Gastroesophageal sphincter (tissue), 4 donors: Measurements from ENCODE around the gene CDK7. TPM values are rescaled to one million over a fixed set of nuclear protein-coding genes. Genes with fewer than 3 reads are reported as not detected.
"Not testable (repeated sequence)": the region's sequence is repeated elsewhere in the genome, so short reads cannot be mapped to it uniquely, and the experiment has no call there.

Experiments used
- ATAC-seq: fragments of 150-250 bp; one replicate; pipeline ENCODE4 v1.9.1; 2016; ENCODE audit warnings: mild to moderate bottlenecking, moderate library complexity
- H3K27ac ChIP-seq, 4 donors: fragments of 200-600 bp; sonication (generic) in 3 of 4; 1 replicate in 3 of 4; 2 replicates in 1 of 4; pipeline ENCODE4 v1.5.1; 2016 to 2019
- H3K27me3 ChIP-seq: fragments of 200-600 bp; sonication (generic); one replicate; pipeline ENCODE4 v1.5.1; 2019
- H3K36me3 ChIP-seq, 2 donors: fragments of 200-600 bp; sonication (generic); one replicate each; pipeline ENCODE4 v1.5.1; 2019; ENCODE audit warnings: control low read depth in 1 of 2
- H3K4me1 ChIP-seq, 3 donors: fragments of 200-600 bp; sonication (generic); 1 replicate in 2 of 3; 2 replicates in 1 of 3; pipeline ENCODE4 v1.5.1; 2016 to 2019; ENCODE audit warnings: control low read depth in 2 of 3
- H3K4me3 ChIP-seq, 2 donors: fragments of 200-600 bp; sonication (generic); one replicate each; pipeline ENCODE4 v1.5.1; 2019; ENCODE audit warnings: mild to moderate bottlenecking in 1 of 2, moderate library complexity in 1 of 2
- H3K9me3 ChIP-seq, 3 donors: fragments of 200-600 bp; sonication (generic); one replicate each; pipeline ENCODE4 v1.5.1; 2017 to 2019; ENCODE audit warnings: control low read depth in 2 of 3
- CTCF ChIP-seq, 4 experiments: fragments of 200-600 bp in 2 of 4; fragments of 450-650 bp in 2 of 4; sonication (generic) in 1 of 4; IDR thresholded peaks; one replicate each; pipeline ENCODE4 v1.5.1; 2017 to 2019; ENCODE audit warnings: antibody characterized with exemption in 4 of 4, mild to moderate bottlenecking in 2 of 4, moderate library complexity in 2 of 4
- EP300 ChIP-seq: sonication (generic); formaldehyde crosslinking; IDR thresholded peaks from one replicate; pipeline ENCODE4 v1.6.1; 2017; ENCODE audit warnings: antibody characterized with exemption, mild to moderate bottlenecking
- POLR2A ChIP-seq, 2 donors: fragments of 450-650 bp; IDR thresholded peaks; one replicate each; pipeline ENCODE4 v1.6.1; 2017; ENCODE audit warnings: antibody characterized with exemption in 2 of 2, mild to moderate bottlenecking in 2 of 2, moderate library complexity in 1 of 2
- POLR2AphosphoS5 ChIP-seq: sonication (generic); formaldehyde crosslinking; IDR thresholded peaks from one replicate; pipeline ENCODE4 v1.6.1; 2017; ENCODE audit warnings: antibody characterized with exemption
- WGBS, 2 donors: methylation state at CpG; one replicate each; pipeline ENCODE4 v1.1.5; 2018; ENCODE audit warnings: low coverage in 1 of 2; 5-methylcytosine and 5-hydroxymethylcytosine counted together
- total RNA-seq, 4 donors: library from RNA; depleted of rRNA; stranded (reverse); fragments of >200 nt; gene quantifications; one replicate each; pipeline ENCODE4 v1.1.0, GENCODE V29; 2016

CDK7 gene
- total RNA-seq, 4 donors from 2014 or later, result 14.7 to 26.3 (median 22.5) TPM

- TF ChIP-seq CTCF (IDR thresholded peaks at IDR 0.05) (no peak), EP300 (no peak), POLR2AphosphoS5 (no peak), POLR2A (IDR thresholded peaks at IDR 0.05) (no peak)
- H3K4me3 ChIP-seq, result no peak overlapping the region
- H3K27ac ChIP-seq, result no peak overlapping the region
- no peaks in the 10 kb centered on the region for H3K27me3 ChIP-seq
- no peaks in the 10 kb centered on the region for H3K4me1 ChIP-seq
- WGBS, 2 donors, result 100% methylated on average over 1 to 2 of the region's 2 CpGs
- ATAC-seq, result no peak
- H3K9me3 ChIP-seq, result no peaks in the 10 kb centered on the region
- peaks cover 0 to 16% of the 10 kb centered on the region in 2 donors for H3K36me3 ChIP-seq
Measured at GRCh38 chr5:69250593-69250992, 15.9 kb downstream of the CDK7 start.

- Histone ChIP-seq H3K27ac (no peak overlapping the region), H3K27me3 (no peaks in the 10 kb centered on the region), H3K36me3 (peaks cover 0 to 35% of the 10 kb centered on the region in 2 donors), H3K4me3 (no peak overlapping the region), H3K9me3 (no peaks in the 10 kb centered on the region), H3K4me1 (no peaks in the 10 kb centered on the region)
- TF ChIP-seq CTCF (IDR thresholded peaks at IDR 0.05), result no peak
- no peak for TF ChIP-seq EP300
- no peak for TF ChIP-seq POLR2AphosphoS5
- no peak for TF ChIP-seq POLR2A (IDR thresholded peaks at IDR 0.05)
- 73 to 90% methylated on average over 2 to 3 of the region's 3 CpGs for WGBS, 2 donors
- no peak for ATAC-seq
Measured at GRCh38 chr5:69252437-69252836, 17.8 kb downstream of the CDK7 start.

- ATAC-seq, H3K27ac ChIP-seq, H3K4me3 ChIP-seq, H3K4me1 ChIP-seq, H3K9me3 ChIP-seq, H3K27me3 ChIP-seq: not testable (repeated sequence)
- 75 to 80% methylated on average over 1 of the region's 4 CpGs for WGBS, 2 donors
- H3K36me3 ChIP-seq, result peaks cover 3 to 62% of the 10 kb centered on the region in 2 donors
Measured at GRCh38 chr5:69255940-69256339, 21.3 kb downstream of the CDK7 start.

DNA sequence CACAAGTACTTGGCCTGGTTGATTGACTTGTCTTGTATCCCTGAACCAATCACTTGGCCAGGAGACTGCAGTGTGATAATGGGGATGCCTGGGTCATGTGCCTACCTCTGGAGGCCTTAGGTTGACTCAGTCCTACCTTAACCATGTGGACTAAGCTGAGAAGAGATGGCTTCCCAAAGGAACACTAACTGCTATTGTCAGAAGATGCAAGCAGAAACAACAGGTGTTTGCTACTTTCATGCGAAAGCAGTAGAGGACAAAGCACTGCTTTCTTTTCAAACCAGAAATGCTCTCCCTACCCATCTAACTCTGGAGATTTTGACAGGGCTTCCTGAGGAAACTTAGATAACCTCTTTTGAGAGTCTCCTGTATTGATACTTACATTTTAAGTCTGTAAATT, 22.9 kb downstream of the CDK7 start:
- no peak for ATAC-seq
- no peak overlapping the region for H3K27ac ChIP-seq
- H3K36me3 ChIP-seq, result peaks cover 9 to 77% of the 10 kb centered on the region in 2 donors
- H3K4me1 ChIP-seq, result no peaks in the 10 kb centered on the region
- no peak overlapping the region for H3K4me3 ChIP-seq
- H3K27me3 ChIP-seq, result no peaks in the 10 kb centered on the region
- WGBS, 2 donors, result 100% methylated on average over 1 of the region's 1 CpG
- TF ChIP-seq EP300, result no peak
- TF ChIP-seq CTCF (IDR thresholded peaks at IDR 0.05), result no peak
- TF ChIP-seq POLR2A (IDR thresholded peaks at IDR 0.05), result no peak
- TF ChIP-seq POLR2AphosphoS5, result no peak
- H3K9me3 ChIP-seq, result no peaks in the 10 kb centered on the region

- Histone ChIP-seq H3K4me1 (no peaks in the 10 kb centered on the region), H3K4me3 (no peak overlapping the region), H3K27ac (no peak overlapping the region), H3K36me3 (peaks cover 9 to 98% of the 10 kb centered on the region in 2 donors), H3K27me3 (no peaks in the 10 kb centered on the region), H3K9me3 (no peaks in the 10 kb centered on the region)
- no peak for TF ChIP-seq POLR2A (IDR thresholded peaks at IDR 0.05)
- TF ChIP-seq POLR2AphosphoS5, result no peak
- no peak for TF ChIP-seq EP300
- no peak for TF ChIP-seq CTCF (IDR thresholded peaks at IDR 0.05)
- 100% methylated on average over 1 of the region's 1 CpG; no CpG with 5 or more reads in 1 of the 2 donors for WGBS, 2 donors
- no peak for ATAC-seq
Measured at GRCh38 chr5:69261034-69261433, 26.3 kb downstream of the CDK7 start.
